ENCODE measurements around the gene CORO2A.

DNA sequence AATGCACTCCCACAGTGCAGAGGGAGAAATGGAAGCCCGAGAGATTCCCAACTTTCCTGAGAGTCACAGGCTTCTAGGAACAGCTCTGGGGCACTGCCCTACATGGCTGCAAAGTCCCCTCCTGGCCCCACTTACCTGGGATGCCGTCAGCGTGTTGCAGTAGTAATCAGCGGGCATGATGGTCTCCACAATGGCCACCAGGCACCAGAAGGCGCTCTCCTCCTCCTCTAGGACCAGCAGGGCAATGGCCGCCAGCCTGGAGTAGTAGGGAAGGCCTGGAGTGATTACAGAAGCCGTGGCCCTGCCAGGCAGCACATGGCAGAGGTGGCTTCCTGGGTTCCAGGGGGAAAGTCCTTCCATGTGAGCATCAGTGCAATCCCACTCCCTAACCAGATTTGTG lies 10.7 kb upstream of the CORO2A start:
- TF ChIP-seq, protein P1, sequence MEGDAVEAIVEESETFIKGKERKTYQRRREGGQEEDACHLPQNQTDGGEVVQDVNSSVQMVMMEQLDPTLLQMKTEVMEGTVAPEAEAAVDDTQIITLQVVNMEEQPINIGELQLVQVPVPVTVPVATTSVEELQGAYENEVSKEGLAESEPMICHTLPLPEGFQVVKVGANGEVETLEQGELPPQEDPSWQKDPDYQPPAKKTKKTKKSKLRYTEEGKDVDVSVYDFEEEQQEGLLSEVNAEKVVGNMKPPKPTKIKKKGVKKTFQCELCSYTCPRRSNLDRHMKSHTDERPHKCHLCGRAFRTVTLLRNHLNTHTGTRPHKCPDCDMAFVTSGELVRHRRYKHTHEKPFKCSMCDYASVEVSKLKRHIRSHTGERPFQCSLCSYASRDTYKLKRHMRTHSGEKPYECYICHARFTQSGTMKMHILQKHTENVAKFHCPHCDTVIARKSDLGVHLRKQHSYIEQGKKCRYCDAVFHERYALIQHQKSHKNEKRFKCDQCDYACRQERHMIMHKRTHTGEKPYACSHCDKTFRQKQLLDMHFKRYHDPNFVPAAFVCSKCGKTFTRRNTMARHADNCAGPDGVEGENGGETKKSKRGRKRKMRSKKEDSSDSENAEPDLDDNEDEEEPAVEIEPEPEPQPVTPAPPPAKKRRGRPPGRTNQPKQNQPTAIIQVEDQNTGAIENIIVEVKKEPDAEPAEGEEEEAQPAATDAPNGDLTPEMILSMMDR (IDR thresholded peaks at IDR 0.05; ENCODE audit: low read length) = no peak
- TF ChIP-seq EZH2 (IDR thresholded peaks at IDR 0.05; ENCODE audit: borderline replicate concordance, low read length) = no peak
